MM.1S (cell line): ENCODE measurements around the gene TMEM150B.

Source experiments
- DNase-seq: peaks from one replicate; pipeline ENCODE4 v3.0.0-alpha.2; 2015
- H2AFZ ChIP-seq: fragments of 300-600 bp; sonication (generic); 2 replicates; pipeline ENCODE4 v1.6.0; 2016; ENCODE audit warnings: antibody characterized with exemption, low read length
- H3F3A ChIP-seq: fragments of 300-600 bp; sonication (generic); 2 replicates; pipeline ENCODE4 v1.6.1; 2016; ENCODE audit warnings: mild to moderate bottlenecking, antibody characterized with exemption, low read length, moderate library complexity, mixed read lengths; ENCODE audit not compliant: insufficient read depth
- H3K27ac ChIP-seq: fragments of 300-600 bp; sonication (generic); 2 replicates; pipeline ENCODE4 v1.5.1; 2016; ENCODE audit warnings: mild to moderate bottlenecking, low read length
- H3K27me3 ChIP-seq: fragments of 300-600 bp; sonication (generic); replicated peaks from 2 replicates; pipeline ENCODE4 v1.6.0; 2016; ENCODE audit warnings: low read length; ENCODE audit not compliant: insufficient read depth
- H3K36me3 ChIP-seq: fragments of 300-600 bp; sonication (generic); replicated peaks from 2 replicates; pipeline ENCODE4 v1.6.1; 2016; ENCODE audit warnings: mild to moderate bottlenecking, low read length, mixed read lengths; ENCODE audit not compliant: insufficient read depth
- H3K4me1 ChIP-seq: fragments of 300-600 bp; sonication (generic); 2 replicates; pipeline ENCODE4 v1.6.1; 2016; ENCODE audit warnings: low read length, mixed read lengths
- H3K4me2 ChIP-seq: fragments of 300-600 bp; sonication (generic); 2 replicates; pipeline ENCODE4 v1.6.0; 2016; ENCODE audit warnings: low read depth, low read length
- H3K4me3 ChIP-seq: fragments of 300-600 bp; sonication (generic); 2 replicates; pipeline ENCODE4 v1.5.1; 2016; ENCODE audit warnings: low read length, mixed read lengths
- H3K79me2 ChIP-seq: fragments of 300-600 bp; sonication (generic); 2 replicates; pipeline ENCODE4 v1.6.1; 2016; ENCODE audit warnings: mixed run types, low read length, mixed read lengths
- H3K9ac ChIP-seq: fragments of 300-600 bp; sonication (generic); 2 replicates; pipeline ENCODE4 v1.6.1; 2016; ENCODE audit warnings: low read length, mixed read lengths
- H3K9me2 ChIP-seq: fragments of 300-600 bp; sonication (generic); replicated peaks from 2 replicates; pipeline ENCODE4 v1.6.1; 2016; ENCODE audit warnings: mild to moderate bottlenecking, low read length, mixed read lengths; ENCODE audit not compliant: insufficient read depth
- H3K9me3 ChIP-seq: fragments of 300-600 bp; sonication (generic); replicated peaks from 2 replicates; pipeline ENCODE4 v1.6.1; 2016; ENCODE audit warnings: mild to moderate bottlenecking, low read length, mixed read lengths; ENCODE audit not compliant: insufficient read depth
- H4K20me1 ChIP-seq: fragments of 300-600 bp; sonication (generic); 2 replicates; pipeline ENCODE4 v1.6.1; 2016; ENCODE audit warnings: mild to moderate bottlenecking, low read length, moderate library complexity, mixed read lengths; ENCODE audit not compliant: insufficient read depth
- EZH2 ChIP-seq: fragments of 300-600 bp; sonication (generic); optimal IDR thresholded peaks from 2 replicates; pipeline ENCODE3; 2017; ENCODE audit warnings: low read depth, mild to moderate bottlenecking, antibody characterized with exemption, low read length, mixed read lengths
- EZH2phosphoT487 ChIP-seq: fragments of 300-600 bp; sonication (generic); IDR thresholded peaks from 2 replicates; pipeline ENCODE4 v1.6.1; 2018; ENCODE audit warnings: antibody characterized with exemption, low read length
- TF ChIP-seq, protein P1 (sequence below): fragments of 300-600 bp; sonication (generic); IDR thresholded peaks from 2 replicates; pipeline ENCODE4 v1.5.1; 2016; ENCODE audit warnings: antibody characterized with exemption, low read length, mixed read lengths

TMEM150B gene

DNA sequence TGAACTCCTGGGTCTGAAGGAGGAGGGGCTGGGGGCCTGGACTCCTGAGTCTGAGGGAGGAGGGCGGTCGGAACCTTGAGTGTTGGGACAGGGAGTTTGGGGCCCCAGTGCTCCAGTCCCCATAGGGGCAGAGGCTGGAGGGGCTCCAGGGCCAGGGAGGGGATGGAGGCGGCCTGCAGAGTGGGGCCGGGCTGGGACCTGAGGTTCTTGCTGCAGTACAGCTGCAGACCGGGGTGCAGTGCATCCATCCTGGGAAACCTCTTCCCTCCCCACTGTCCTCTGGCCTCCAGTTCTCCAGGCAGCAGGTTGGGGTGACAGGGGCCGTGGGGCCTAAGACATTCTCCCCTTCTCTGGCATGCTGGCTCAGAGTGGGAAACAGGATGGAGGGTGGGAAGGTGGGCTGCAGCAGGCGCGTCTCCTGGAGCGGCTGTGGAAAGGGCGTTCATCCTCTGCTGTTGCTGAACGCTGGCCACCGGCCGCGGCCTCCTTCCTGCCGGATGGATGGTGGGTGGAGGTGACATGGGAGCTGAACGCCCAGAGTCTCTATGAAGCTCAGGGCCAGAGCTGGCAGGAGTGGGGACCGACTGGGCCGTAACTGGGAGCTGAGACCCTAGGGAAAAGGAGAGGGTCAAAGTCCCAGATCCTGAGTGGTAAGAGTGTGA is 39.8 kb downstream of the TMEM150B start:
- no peak overlapping the region for H3K27ac ChIP-seq
- H3K4me2 ChIP-seq: no peak overlapping the region
- peaks cover 20% of the 10 kb centered on the region for H3K4me1 ChIP-seq
- no peaks in the 10 kb centered on the region for H3K9me2 ChIP-seq
- H3K79me2 ChIP-seq: no peaks in the 10 kb centered on the region
- H3K9ac ChIP-seq: no peak overlapping the region
- H3K27me3 ChIP-seq: no peaks in the 10 kb centered on the region
- H3K4me3 ChIP-seq: no peak overlapping the region
- H3K9me3 ChIP-seq: no peaks in the 10 kb centered on the region
- H2AFZ ChIP-seq: no peak overlapping the region
- H3K36me3 ChIP-seq: no peaks in the 10 kb centered on the region
- peaks cover 8% of the 10 kb centered on the region for H3F3A ChIP-seq
- no peak for TF ChIP-seq EZH2phosphoT487
- TF ChIP-seq, protein P1, sequence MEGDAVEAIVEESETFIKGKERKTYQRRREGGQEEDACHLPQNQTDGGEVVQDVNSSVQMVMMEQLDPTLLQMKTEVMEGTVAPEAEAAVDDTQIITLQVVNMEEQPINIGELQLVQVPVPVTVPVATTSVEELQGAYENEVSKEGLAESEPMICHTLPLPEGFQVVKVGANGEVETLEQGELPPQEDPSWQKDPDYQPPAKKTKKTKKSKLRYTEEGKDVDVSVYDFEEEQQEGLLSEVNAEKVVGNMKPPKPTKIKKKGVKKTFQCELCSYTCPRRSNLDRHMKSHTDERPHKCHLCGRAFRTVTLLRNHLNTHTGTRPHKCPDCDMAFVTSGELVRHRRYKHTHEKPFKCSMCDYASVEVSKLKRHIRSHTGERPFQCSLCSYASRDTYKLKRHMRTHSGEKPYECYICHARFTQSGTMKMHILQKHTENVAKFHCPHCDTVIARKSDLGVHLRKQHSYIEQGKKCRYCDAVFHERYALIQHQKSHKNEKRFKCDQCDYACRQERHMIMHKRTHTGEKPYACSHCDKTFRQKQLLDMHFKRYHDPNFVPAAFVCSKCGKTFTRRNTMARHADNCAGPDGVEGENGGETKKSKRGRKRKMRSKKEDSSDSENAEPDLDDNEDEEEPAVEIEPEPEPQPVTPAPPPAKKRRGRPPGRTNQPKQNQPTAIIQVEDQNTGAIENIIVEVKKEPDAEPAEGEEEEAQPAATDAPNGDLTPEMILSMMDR: no peak
- no peak for TF ChIP-seq EZH2
- H4K20me1 ChIP-seq: no peaks in the 10 kb centered on the region
- no peak for DNase-seq

DNA sequence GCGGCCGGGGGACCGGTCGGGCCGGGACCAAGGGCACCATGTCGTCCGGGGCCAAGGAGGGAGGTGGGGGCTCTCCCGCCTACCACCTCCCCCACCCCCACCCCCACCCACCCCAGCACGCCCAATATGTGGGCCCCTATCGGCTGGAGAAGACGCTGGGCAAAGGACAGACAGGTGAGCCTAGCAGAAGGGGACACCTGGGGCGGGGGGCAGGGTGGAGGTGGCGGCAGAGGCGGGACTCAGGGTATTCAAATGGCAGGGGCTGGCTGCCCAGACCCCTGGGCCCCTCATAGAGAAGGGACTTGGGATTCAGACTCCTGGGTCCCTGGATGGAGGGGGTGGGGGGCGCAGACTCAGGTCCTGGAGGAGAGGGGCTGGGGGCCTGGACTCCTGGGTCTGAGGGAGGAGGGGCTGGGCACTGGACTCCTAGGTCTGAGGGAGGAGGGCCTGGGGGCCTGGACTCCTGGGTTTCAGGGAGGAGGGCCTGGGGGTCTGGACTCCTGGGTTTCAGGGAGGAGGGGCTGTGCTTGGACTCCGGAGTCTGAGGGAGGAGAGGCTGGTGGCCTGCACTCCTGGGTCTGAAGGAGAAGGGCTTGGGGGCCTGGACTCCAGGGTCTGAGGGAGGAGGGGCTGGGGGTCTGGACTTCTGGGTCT is 40.6 kb downstream of the TMEM150B start:
- Histone ChIP-seq H2AFZ (no peak overlapping the region), H3K9ac (no peak overlapping the region), H3K27me3 (no peaks in the 10 kb centered on the region), H3K9me3 (no peaks in the 10 kb centered on the region), H3K4me1 (peaks cover 21% of the 10 kb centered on the region), H3K9me2 (no peaks in the 10 kb centered on the region), H3K79me2 (peaks cover 3% of the 10 kb centered on the region), H3K27ac (no peak overlapping the region), H3K4me3 (no peak overlapping the region), H3F3A (peaks cover 9% of the 10 kb centered on the region), H3K4me2 (no peak overlapping the region), H3K36me3 (no peaks in the 10 kb centered on the region), H4K20me1 (no peaks in the 10 kb centered on the region)
- DNase-seq: no peak
- no peak for TF ChIP-seq EZH2phosphoT487
- no peak for TF ChIP-seq EZH2
- TF ChIP-seq, protein P1: no peak

DNA sequence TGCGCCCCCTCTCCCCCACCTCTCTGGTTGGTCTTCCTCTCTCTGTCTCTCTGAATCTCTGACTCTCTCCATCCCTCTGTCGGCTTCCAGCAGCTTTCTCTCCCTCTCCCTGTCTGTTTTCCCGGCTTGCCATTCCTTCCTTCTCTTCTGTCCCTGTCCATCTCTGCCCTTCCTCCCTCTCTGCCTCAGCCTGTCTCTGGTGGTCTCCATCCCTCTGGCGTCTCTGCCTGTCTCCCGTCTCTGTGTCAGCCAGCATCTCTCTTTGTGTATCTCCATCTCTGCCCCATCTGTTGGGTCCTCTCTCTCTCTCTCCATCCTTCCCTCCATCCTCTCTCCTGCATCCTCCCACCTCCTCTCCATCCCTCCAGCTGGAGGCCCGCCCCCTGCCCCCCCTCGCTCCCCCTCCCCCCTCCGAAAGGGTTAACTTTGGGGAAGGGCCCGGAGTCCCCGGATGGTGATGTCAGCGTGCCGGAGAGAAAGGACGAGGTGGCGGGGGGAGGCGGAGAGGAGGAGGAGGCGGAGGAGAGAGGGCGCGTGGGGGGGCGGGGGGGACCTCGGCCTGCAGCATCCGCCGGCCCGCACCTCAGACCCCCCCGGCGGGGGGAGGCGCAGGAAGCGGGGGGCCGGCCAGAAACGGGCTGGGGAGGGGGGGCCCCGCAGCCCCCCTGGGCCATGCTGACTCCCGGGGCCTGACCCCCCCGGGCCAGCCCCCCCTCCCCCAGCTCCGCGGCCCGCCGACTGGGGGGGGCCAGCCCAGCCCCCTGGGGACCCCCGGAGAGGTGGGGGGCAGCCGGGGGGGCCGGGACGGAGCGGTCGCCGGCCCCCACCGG is 41.4 kb downstream of the TMEM150B start, which contains the start of gene BRSK1:
BRSK1 (plus strand) TSS at position 450 of the 830 bp plus-strand sequence. CDS start 446 bp downstream, outside the sequence.
- DNase-seq: no peak
- Histone ChIP-seq H3K79me2 (peaks cover 11% of the 10 kb centered on the region), H3K27ac (no peak within 1 kb of the TSS), H3K9ac (peak within 1 kb of the TSS; percentile 27; the same call in 1 of the 2 replicates), H3K4me3 (peak within 1 kb of the TSS; percentile 40), H3K27me3 (no peaks in the 10 kb centered on the region), H3F3A (peaks cover 9% of the 10 kb centered on the region), H3K4me1 (peaks cover 26% of the 10 kb centered on the region), H3K9me2 (no peaks in the 10 kb centered on the region), H3K9me3 (no peaks in the 10 kb centered on the region), H3K36me3 (no peaks in the 10 kb centered on the region), H3K4me2 (peak within 1 kb of the TSS; percentile 51; the same call in 1 of the 2 replicates), H4K20me1 (no peaks in the 10 kb centered on the region), H2AFZ (peak within 1 kb of the TSS; percentile 93)
- no peak for TF ChIP-seq EZH2
- no peak for TF ChIP-seq EZH2phosphoT487
- TF ChIP-seq, protein P1: no peak
